ENCODE data around the gene CFD.

Gene CFD

DNA sequence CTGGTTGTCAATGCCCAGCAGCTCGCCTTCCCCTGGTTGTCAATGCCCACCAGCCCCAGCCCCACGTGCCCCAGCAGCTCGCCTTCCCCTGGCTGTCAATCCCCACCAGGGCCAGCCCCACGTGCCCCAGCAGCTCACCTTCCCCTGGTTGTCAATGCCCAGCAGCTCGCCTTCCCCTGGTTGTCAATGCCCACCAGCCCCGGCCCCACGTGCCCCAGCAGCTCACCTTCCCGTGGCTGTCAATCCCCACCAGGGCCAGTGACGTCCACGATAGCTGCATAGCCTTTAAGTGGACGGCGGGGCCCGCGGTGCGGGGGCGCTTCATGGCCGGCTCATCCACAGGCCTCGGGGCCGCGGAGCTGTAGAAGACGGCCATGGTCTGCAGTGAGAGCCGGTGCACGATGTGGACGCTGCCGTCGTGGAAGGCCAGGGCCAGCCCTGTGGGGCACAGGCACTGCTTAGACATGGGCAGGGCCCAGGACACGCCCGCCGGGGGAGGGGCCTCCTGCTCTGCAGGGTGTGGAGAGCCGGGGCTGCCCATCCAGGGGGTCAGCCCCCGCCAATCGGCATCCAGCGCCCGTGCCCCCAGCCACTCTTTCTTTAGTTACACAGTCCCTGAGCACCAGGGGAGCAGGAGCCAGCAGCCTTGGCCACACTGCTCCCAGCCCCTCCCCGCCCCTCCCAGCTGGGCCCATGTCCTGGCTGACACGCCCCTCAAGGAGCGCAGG, 20.4 kb downstream of the CFD start:
- POLR2A ChIA-PET, result interaction anchor here (0.6 kb wide), 1 partner anchor 13 kb away, joined by 7 read pairs; the partner anchor contains the start of genes MED16 and RNU6-9

DNA sequence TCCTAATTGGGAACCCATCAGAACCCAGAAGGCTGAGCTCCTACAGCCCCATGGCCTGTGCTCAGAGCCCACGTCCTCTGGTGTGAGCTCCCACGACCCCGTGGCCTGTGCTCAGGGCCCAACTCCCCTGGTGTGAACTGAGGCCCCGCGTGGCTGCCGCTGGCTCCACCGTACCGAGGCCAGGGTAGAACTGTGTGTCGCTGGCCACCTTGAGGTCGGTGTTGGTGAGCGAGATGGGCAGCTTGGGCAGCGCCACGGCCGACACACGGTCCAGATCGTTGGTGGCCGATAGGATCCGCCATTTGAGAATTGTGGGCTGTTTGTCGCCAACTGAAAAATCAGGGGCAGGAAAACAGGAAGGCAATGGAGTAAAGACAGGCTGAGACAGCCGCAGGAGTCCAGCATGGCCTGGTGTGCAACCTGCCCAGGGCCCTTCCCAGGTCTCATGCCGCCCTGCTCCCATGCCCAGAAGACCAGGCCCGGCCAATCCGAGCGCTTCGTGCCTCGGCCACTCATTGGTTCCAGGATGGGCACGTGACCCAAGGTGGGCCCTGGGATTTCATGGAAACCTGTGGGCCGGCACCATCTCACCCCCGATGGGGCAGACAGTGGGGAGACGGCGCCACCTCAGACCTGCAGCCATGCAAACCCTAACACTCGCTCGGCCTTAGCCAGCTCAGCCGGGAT, 22.1 kb downstream of the CFD start:
- WGBS (ENCODE audit: insufficient coverage), result 97% methylated on average over 29 of the region's 34 CpGs
- ChIA-PET POLR2A (interaction anchor here (0.6 kb wide), 1 partner anchor 31 kb away, joined by 3 read pairs; the partner anchor contains the start of gene R3HDM4), CTCF (interaction anchor here (1.3 kb wide), 1 partner anchor 18 kb away, joined by 3 read pairs; no protein-coding TSS in a partner anchor)

More for the DNA sequence above, 20.4 kb downstream of the CFD start:
- 97% methylated on average over 21 of the region's 37 CpGs for WGBS (ENCODE audit: insufficient coverage)
- CTCF ChIA-PET, result interaction anchor here (0.8 kb wide), 1 partner anchor 17 kb away, joined by 3 read pairs; no protein-coding TSS in a partner anchor
- Histone ChIP-seq H3K4me1 (ENCODE audit: control extremely low read depth in 1 of 4, control insufficient read depth in 4 of 4, insufficient read depth in 4 of 4, low read length in 3 of 4) (no peaks in the 10 kb centered on the region), H3K9me3 (ENCODE audit: control extremely low read depth in 1 of 5, control insufficient read depth in 4 of 5, insufficient read depth in 2 of 5, low read depth in 1 of 5, low read length in 4 of 5) (no peaks in the 10 kb centered on the region), H3K27ac (ENCODE audit: insufficient read depth in 1 of 2, low read depth in 1 of 2, low read length in 2 of 2, poor library complexity in 1 of 2, severe bottlenecking in 2 of 2) (no peak overlapping the region), H3K4me3 (ENCODE audit: control insufficient read depth in 1 of 7, extremely low read depth in 1 of 7, insufficient read depth in 4 of 7, low read depth in 2 of 7, low read length in 6 of 7) (no peak overlapping the region), H3K36me3 (ENCODE audit: control insufficient read depth in 4 of 4, insufficient read depth in 4 of 4, low read length in 3 of 4) (peaks cover 7 to 77% (median 52%) of the 10 kb centered on the region in 4 experiments), H3K27me3 (replicated peaks in 2 of 5; ENCODE audit: control insufficient read depth in 4 of 5, insufficient read depth in 5 of 5, low read length in 4 of 5) (no peaks in the 10 kb centered on the region)
- no peak for DNase-seq

GRCh38 chr19:882871-883497, 23.5 kb downstream of the CFD start:
- Histone ChIP-seq H3K27me3 (replicated peaks in 2 of 5; ENCODE audit: control insufficient read depth in 4 of 5, insufficient read depth in 5 of 5, low read length in 4 of 5) (no peaks in the 10 kb centered on the region), H3K27ac (ENCODE audit: insufficient read depth in 1 of 2, low read depth in 1 of 2, low read length in 2 of 2, poor library complexity in 1 of 2, severe bottlenecking in 2 of 2) (no peak overlapping the region), H3K9me3 (ENCODE audit: control extremely low read depth in 1 of 5, control insufficient read depth in 4 of 5, insufficient read depth in 2 of 5, low read depth in 1 of 5, low read length in 4 of 5) (no peaks in the 10 kb centered on the region), H3K36me3 (ENCODE audit: control insufficient read depth in 4 of 4, insufficient read depth in 4 of 4, low read length in 3 of 4) (peaks cover 12 to 80% (median 50%) of the 10 kb centered on the region in 4 experiments), H3K4me3 (ENCODE audit: control insufficient read depth in 1 of 7, extremely low read depth in 1 of 7, insufficient read depth in 4 of 7, low read depth in 2 of 7, low read length in 6 of 7) (no peak overlapping the region), H3K4me1 (ENCODE audit: control extremely low read depth in 1 of 4, control insufficient read depth in 4 of 4, insufficient read depth in 4 of 4, low read length in 3 of 4) (peaks cover 0 to 1% (median 0%) of the 10 kb centered on the region in 4 experiments)
- 100% methylated on average over 2 of the region's 30 CpGs for WGBS (ENCODE audit: insufficient coverage)
- POLR2A ChIA-PET, result no interaction called here
- CTCF ChIA-PET, result interaction anchor here (1.3 kb wide), 1 partner anchor 20 kb away, joined by 3 read pairs; no protein-coding TSS in a partner anchor
- no peak for DNase-seq

More for the DNA sequence above, 22.1 kb downstream of the CFD start:
- Histone ChIP-seq H3K4me1 (ENCODE audit: control extremely low read depth in 1 of 4, control insufficient read depth in 4 of 4, insufficient read depth in 4 of 4, low read length in 3 of 4) (no peaks in the 10 kb centered on the region), H3K27me3 (replicated peaks in 2 of 5; ENCODE audit: control insufficient read depth in 4 of 5, insufficient read depth in 5 of 5, low read length in 4 of 5) (no peaks in the 10 kb centered on the region), H3K9me3 (ENCODE audit: control extremely low read depth in 1 of 5, control insufficient read depth in 4 of 5, insufficient read depth in 2 of 5, low read depth in 1 of 5, low read length in 4 of 5) (no peaks in the 10 kb centered on the region), H3K27ac (ENCODE audit: insufficient read depth in 1 of 2, low read depth in 1 of 2, low read length in 2 of 2, poor library complexity in 1 of 2, severe bottlenecking in 2 of 2) (no peak overlapping the region), H3K4me3 (ENCODE audit: control insufficient read depth in 1 of 7, extremely low read depth in 1 of 7, insufficient read depth in 4 of 7, low read depth in 2 of 7, low read length in 6 of 7) (no peak overlapping the region), H3K36me3 (ENCODE audit: control insufficient read depth in 4 of 4, insufficient read depth in 4 of 4, low read length in 3 of 4) (peaks cover 11 to 78% (median 52%) of the 10 kb centered on the region in 4 experiments)
- DNase-seq, result no peak

GRCh38 chr19:883661-884211, 24.3 kb downstream of the CFD start:
- no peak for DNase-seq
- Histone ChIP-seq H3K27ac (ENCODE audit: insufficient read depth in 1 of 2, low read depth in 1 of 2, low read length in 2 of 2, poor library complexity in 1 of 2, severe bottlenecking in 2 of 2) (no peak overlapping the region), H3K27me3 (replicated peaks in 2 of 5; ENCODE audit: control insufficient read depth in 4 of 5, insufficient read depth in 5 of 5, low read length in 4 of 5) (no peaks in the 10 kb centered on the region), H3K9me3 (ENCODE audit: control extremely low read depth in 1 of 5, control insufficient read depth in 4 of 5, insufficient read depth in 2 of 5, low read depth in 1 of 5, low read length in 4 of 5) (no peaks in the 10 kb centered on the region), H3K36me3 (ENCODE audit: control insufficient read depth in 4 of 4, insufficient read depth in 4 of 4, low read length in 3 of 4) (peaks cover 12 to 83% (median 51%) of the 10 kb centered on the region in 4 experiments), H3K4me3 (ENCODE audit: control insufficient read depth in 1 of 7, extremely low read depth in 1 of 7, insufficient read depth in 4 of 7, low read depth in 2 of 7, low read length in 6 of 7) (no peak overlapping the region), H3K4me1 (ENCODE audit: control extremely low read depth in 1 of 4, control insufficient read depth in 4 of 4, insufficient read depth in 4 of 4, low read length in 3 of 4) (peaks cover 0 to 1% (median 0%) of the 10 kb centered on the region in 4 experiments)
- WGBS (ENCODE audit: insufficient coverage), result 96% methylated on average over 22 of the region's 22 CpGs
- POLR2A ChIA-PET, result no interaction called here
- CTCF ChIA-PET, result no interaction called here

- POLR2A ChIA-PET, result no interaction called here
- Histone ChIP-seq H3K4me1 (ENCODE audit: control extremely low read depth in 1 of 4, control insufficient read depth in 4 of 4, insufficient read depth in 4 of 4, low read length in 3 of 4) (peaks cover 0 to 1% (median 0%) of the 10 kb centered on the region in 4 experiments), H3K27me3 (replicated peaks in 2 of 5; ENCODE audit: control insufficient read depth in 4 of 5, insufficient read depth in 5 of 5, low read length in 4 of 5) (no peaks in the 10 kb centered on the region), H3K36me3 (ENCODE audit: control insufficient read depth in 4 of 4, insufficient read depth in 4 of 4, low read length in 3 of 4) (peaks cover 12 to 85% (median 56%) of the 10 kb centered on the region in 4 experiments), H3K4me3 (ENCODE audit: control insufficient read depth in 1 of 7, extremely low read depth in 1 of 7, insufficient read depth in 4 of 7, low read depth in 2 of 7, low read length in 6 of 7) (no peak overlapping the region), H3K27ac (ENCODE audit: insufficient read depth in 1 of 2, low read depth in 1 of 2, low read length in 2 of 2, poor library complexity in 1 of 2, severe bottlenecking in 2 of 2) (no peak overlapping the region), H3K9me3 (ENCODE audit: control extremely low read depth in 1 of 5, control insufficient read depth in 4 of 5, insufficient read depth in 2 of 5, low read depth in 1 of 5, low read length in 4 of 5) (no peaks in the 10 kb centered on the region)
- CTCF ChIA-PET, result no interaction called here
- WGBS (ENCODE audit: insufficient coverage), result 99% methylated on average over 40 of the region's 51 CpGs
- no peak for DNase-seq
Observed at GRCh38 chr19:884420-885211, 25.2 kb downstream of the CFD start.

- Histone ChIP-seq H3K27ac (ENCODE audit: insufficient read depth in 1 of 2, low read depth in 1 of 2, low read length in 2 of 2, poor library complexity in 1 of 2, severe bottlenecking in 2 of 2) (no peak overlapping the region), H3K27me3 (replicated peaks in 2 of 5; ENCODE audit: control insufficient read depth in 4 of 5, insufficient read depth in 5 of 5, low read length in 4 of 5) (no peaks in the 10 kb centered on the region), H3K4me3 (ENCODE audit: control insufficient read depth in 1 of 7, extremely low read depth in 1 of 7, insufficient read depth in 4 of 7, low read depth in 2 of 7, low read length in 6 of 7) (no peak overlapping the region), H3K4me1 (ENCODE audit: control extremely low read depth in 1 of 4, control insufficient read depth in 4 of 4, insufficient read depth in 4 of 4, low read length in 3 of 4) (peaks cover 0 to 1% (median 0%) of the 10 kb centered on the region in 4 experiments), H3K36me3 (ENCODE audit: control insufficient read depth in 4 of 4, insufficient read depth in 4 of 4, low read length in 3 of 4) (peaks cover 12 to 89% (median 55%) of the 10 kb centered on the region in 4 experiments), H3K9me3 (ENCODE audit: control extremely low read depth in 1 of 5, control insufficient read depth in 4 of 5, insufficient read depth in 2 of 5, low read depth in 1 of 5, low read length in 4 of 5) (no peaks in the 10 kb centered on the region)
- no peak for DNase-seq
- POLR2A ChIA-PET, result no interaction called here
- WGBS (ENCODE audit: insufficient coverage), result 97% methylated on average over 56 of the region's 64 CpGs
- CTCF ChIA-PET, result no interaction called here
Observed at GRCh38 chr19:885536-886224, 26.2 kb downstream of the CFD start.

All from common myeloid progenitor, CD34-positive (primary cell).